GM12878 (cell line): ENCODE measurements around the gene GET3. TPM values are rescaled to one million over a fixed set of nuclear protein-coding genes. Genes with fewer than 3 reads are reported as not detected.

Source experiments
- ATAC-seq: fragments of 200-7000 bp; cut with Tn5 transposase; 3 replicates; pipeline ENCODE4 v1.9.1; 2020; ENCODE audit warnings: mild to moderate bottlenecking, moderate library complexity
- BruUV-seq: library from RNA; stranded (reverse); fragments of 400-500 nt; replicated peaks from 2 replicates; lab custom pipeline; 2021; lab: Mats Ljungman, UMichigan
- CTCF ChIA-PET: fragments of 300-600 bp; sonication (Branson Sonifier 250); formaldehyde crosslinking; extraction: SDS; loops from one replicate; lab custom pipeline; 2021; ENCODE audit warnings: inconsistent platforms; lab: Yijun Ruan, JAX
- POLR2A ChIA-PET: fragments of 350-600 bp; formaldehyde crosslinking; extraction: SDS; loops from one replicate; lab custom pipeline; 2021; ENCODE audit warnings: inconsistent platforms; lab: Charles Lee
- RAD21 ChIA-PET: fragments of 300-600 bp; sonication (Branson Sonifier 250); formaldehyde crosslinking; loops from one replicate; lab custom pipeline; 2023; ENCODE audit warnings: antibody characterized with exemption; ENCODE audit not compliant: unreplicated experiment; lab: Charles Lee
- SMC1A ChIA-PET: fragments of 300-600 bp; sonication (Branson Sonifier 250); formaldehyde crosslinking; loops from one replicate; lab custom pipeline; 2023; ENCODE audit not compliant: unreplicated experiment, uncharacterized antibody; lab: Charles Lee
- DNase-seq: peaks from one replicate; pipeline ENCODE4 v3.0.0-alpha.2; 2011; ENCODE audit warnings: low read depth, low spot score
- FAIRE-seq: peaks from 3 replicates; lab custom pipeline; 2011; peaks lifted over from hg19 to GRCh38; lab: Jason Lieb, UNC
- H2AFZ ChIP-seq: 2 replicates; pipeline ENCODE4 v1.6.0; 2011; ENCODE audit warnings: low read depth, low read length, control low read depth; ENCODE audit not compliant: control insufficient read depth
- H3K27ac ChIP-seq: 2 replicates; pipeline ENCODE4 v1.5.1; 2011; ENCODE audit warnings: control low read depth; ENCODE audit not compliant: control insufficient read depth, insufficient read depth
- H3K27me3 ChIP-seq, 2 experiments: replicated peaks in 1 of 2; 2 replicates each; pipeline versions ENCODE4 v1.6.0 to v1.6.1; 2011; ENCODE audit warnings: low read length in 1 of 2; ENCODE audit not compliant: control insufficient read depth in 2 of 2, insufficient read depth in 2 of 2
- H3K36me3 ChIP-seq, 2 experiments: 2 replicates each; pipeline ENCODE4 v1.5.1; 2011; ENCODE audit warnings: low read length in 1 of 2; ENCODE audit not compliant: control insufficient read depth in 2 of 2, insufficient read depth in 2 of 2
- H3K4me1 ChIP-seq: 2 replicates; pipeline ENCODE4 v1.6.1; 2011; ENCODE audit warnings: mild to moderate bottlenecking, low read length, moderate library complexity, mixed read lengths; ENCODE audit not compliant: control insufficient read depth, insufficient read depth
- H3K4me2 ChIP-seq: 2 replicates; pipeline ENCODE4 v1.6.0; 2011; ENCODE audit warnings: control low read depth; ENCODE audit not compliant: control insufficient read depth, insufficient read depth
- H3K4me3 ChIP-seq: fragments of 200-600 bp; sonication (generic); 2 replicates; pipeline ENCODE4 v1.5.1; 2016
- H3K79me2 ChIP-seq: 2 replicates; pipeline ENCODE4 v1.6.0; 2011; ENCODE audit warnings: low read length; ENCODE audit not compliant: control insufficient read depth, insufficient read depth
- H3K9ac ChIP-seq: 2 replicates; pipeline ENCODE4 v1.8.0; 2011; ENCODE audit warnings: low read length, control low read depth, mixed read lengths; ENCODE audit not compliant: control insufficient read depth, insufficient read depth
- H3K9me3 ChIP-seq: replicated peaks from 3 replicates; pipeline ENCODE4 v1.5.1; 2011; ENCODE audit warnings: mild to moderate bottlenecking, low read length; ENCODE audit not compliant: control insufficient read depth, insufficient read depth
- H4K20me1 ChIP-seq: 2 replicates; pipeline ENCODE4 v1.6.0; 2011; ENCODE audit not compliant: control insufficient read depth, insufficient read depth
- ATF3 ChIP-seq: IDR thresholded peaks from 2 replicates; pipeline ENCODE4 v1.6.1; 2011; ENCODE audit warnings: low read depth, mild to moderate bottlenecking, low read length, moderate library complexity, borderline replicate concordance; ENCODE audit errors: extremely low read depth
- BHLHE40 ChIP-seq, 2 experiments: fragments of 450-650 bp in 1 of 2; IDR thresholded peaks; 2 replicates each; pipeline ENCODE4 v1.6.1; 2011 to 2017; ENCODE audit warnings: low read depth in 2 of 2, borderline replicate concordance in 1 of 2, improper control_type of control experiment in 1 of 2, low read length in 1 of 2, mild to moderate bottlenecking in 1 of 2
- NRF1 ChIP-seq: conservative IDR thresholded peaks from 2 replicates; pipeline ENCODE4 v1.6.1; 2011; ENCODE audit warnings: mild to moderate bottlenecking, low read depth, low read length, improper control_type of control experiment
- PKNOX1 ChIP-seq: fragments of 450-650 bp; IDR thresholded peaks from 2 replicates; pipeline ENCODE4 v1.6.1; 2016; ENCODE audit warnings: mild to moderate bottlenecking
- RAD21 ChIP-seq: IDR thresholded peaks from 2 replicates; pipeline ENCODE4 v1.6.1; 2011; ENCODE audit warnings: mild to moderate bottlenecking, low read depth, low read length, moderate library complexity; ENCODE audit not compliant: insufficient read depth
- RB1 ChIP-seq: fragments of 450-650 bp; formaldehyde crosslinking; IDR thresholded peaks from 2 replicates; pipeline ENCODE4 v1.6.1; 2017; ENCODE audit warnings: mild to moderate bottlenecking, borderline replicate concordance
- SMC3 ChIP-seq: IDR thresholded peaks from 2 replicates; pipeline ENCODE4 v1.6.1; 2011; ENCODE audit warnings: low read length, improper control_type of control experiment, borderline replicate concordance
- TBL1XR1 ChIP-seq: IDR thresholded peaks from 2 replicates; pipeline ENCODE4 v1.6.1; 2012; ENCODE audit warnings: low read depth, low read length, improper control_type of control experiment
- TCF12 ChIP-seq: IDR thresholded peaks from 2 replicates; pipeline ENCODE4 v1.6.1; 2011; ENCODE audit warnings: low read depth, mild to moderate bottlenecking, low read length
- TCF3 ChIP-seq: IDR thresholded peaks from 2 replicates; pipeline ENCODE4 v1.6.1; 2012; ENCODE audit warnings: low read depth, mild to moderate bottlenecking, low read length, borderline replicate concordance; ENCODE audit not compliant: insufficient read depth
- ZNF592 ChIP-seq: fragments of 450-650 bp; IDR thresholded peaks from 2 replicates; pipeline ENCODE4 v1.6.1; 2017; ENCODE audit warnings: mild to moderate bottlenecking, moderate library complexity
- ZSCAN29 ChIP-seq: fragments of 450-650 bp; IDR thresholded peaks from 2 replicates; pipeline ENCODE4 v1.6.1; 2017; ENCODE audit warnings: mild to moderate bottlenecking, moderate library complexity
- WGBS: methylation state at CpG from one replicate; pipeline ENCODE4 v1.1.6; 2016; ENCODE audit warnings: low lambda C conversion rate; ENCODE audit not compliant: insufficient replicate concordance, insufficient coverage; ENCODE audit errors: missing lambda C conversion rate; 5-methylcytosine and 5-hydroxymethylcytosine counted together
- in situ Hi-C: fragments of 300-500 bp; cut with MboI; formaldehyde crosslinking; loops from 9 replicates; pipeline ENCODE4 v1.14.3; 2018; ENCODE audit warnings: mixed read lengths
- intact Hi-C: fragments of 100-400 bp; cut with micrococcal nuclease; formaldehyde crosslinking; loops from one replicate; pipeline ENCODE4 v1.14.2; 2022; ENCODE audit not compliant: unreplicated experiment
- polyA plus RNA-seq, 11 experiments: library from polyadenylated mRNA; depleted of rRNA in 4 of 11; unstranded in 6 of 11; stranded (reverse) in 5 of 11; fragments of >200 nt; fragmentation: Nextera tagmentation in 4 of 11; fragmentation: Illumina TruSeq in 1 of 11; extraction: Ambion mirVana in 4 of 11; extraction: Trizol in 1 of 11; gene quantifications; 1 replicate in 1 of 11; 2 replicates in 10 of 11; pipeline versions ENCODE4 v1.2.1 to v1.2.3, GENCODE V29; 2011 to 2016; ENCODE audit warnings: inconsistent platforms in 2 of 11, missing spikeins in 2 of 11, low read depth in 1 of 11
- total RNA-seq, 4 experiments: library from RNA; depleted of rRNA in 3 of 4; stranded (reverse); fragments of >200 nt in 3 of 4; fragmentation: Illumina TruSeq in 1 of 4; extraction: Trizol in 1 of 4; gene quantifications; 2 replicates each; pipeline versions ENCODE4 v1.2.1 to v1.2.3, GENCODE V29; 2013 to 2021
- TF ChIP-seq, protein P1 (sequence below), 3 experiments: IDR thresholded peaks in 2 of 3; conservative IDR thresholded peaks in 1 of 3; 2 replicates each; pipeline ENCODE4 v1.5.1; 2011; ENCODE audit warnings: low read depth in 3 of 3, low read length in 3 of 3, mild to moderate bottlenecking in 3 of 3, control low read depth in 2 of 3, moderate library complexity in 2 of 3, inconsistent platforms in 1 of 3, mixed read lengths in 1 of 3; ENCODE audit not compliant: control insufficient read depth in 2 of 3, insufficient read depth in 1 of 3; ENCODE audit errors: extremely low read depth in 1 of 3

Gene GET3
- total and polyA plus RNA-seq, 10 of the 15 experiments (the other 5 are each of a cell fraction or from before 2014, with no cell fraction given) = 14.5 to 144 (median 97.2) TPM

- peak overlapping the region; percentile 65; the same call in 1 of the 2 replicates for H2AFZ ChIP-seq
- BruUV-seq = no TSS peak
- H4K20me1 ChIP-seq = no peaks in the 10 kb centered on the region
- WGBS = 12% methylated on average over 50 of the region's 60 CpGs
- SMC1A ChIA-PET = interaction anchor here (0.6 to 1.7 kb wide), 8 partner anchors 21 to 90 kb away, joined by 3 to 6 read pairs (median 3); partner anchors contain the start of genes FBXW9 and GET3
- no peaks in the 10 kb centered on the region for H3K9me3 ChIP-seq
- ATAC-seq (peak; percentile 93), FAIRE-seq (peak; percentile 47), DNase-seq (no peak)
- H3K27ac ChIP-seq = no peak overlapping the region
- CTCF ChIA-PET = interaction anchor here (0.6 to 17.0 kb wide), 21 partner anchors 8 to 961 kb away, joined by 3 to 426 read pairs (median 5); partner anchors contain the start of genes DHPS, FBXW9, GET3 and JUNB
- no peaks in the 10 kb centered on the region for H3K79me2 ChIP-seq
- POLR2A ChIA-PET = interaction anchor here (0.6 kb wide), 1 partner anchor 141 kb away, joined by 3 read pairs; no protein-coding TSS in a partner anchor
- H3K27me3 ChIP-seq = peaks cover 0 to 2% of the 10 kb centered on the region in 2 experiments; a peak in 1 of 4 replicates
- no peaks in the 10 kb centered on the region for H3K4me1 ChIP-seq
- H3K9ac ChIP-seq = no peak overlapping the region
- RAD21 ChIA-PET = interaction anchor here (0.6 to 1.0 kb wide), 3 partner anchors 23 to 89 kb away, joined by 3 read pairs; partner anchors contain the start of gene TRIR
- intact Hi-C loops = loop anchor here (1.0 to 5.0 kb wide), 2 partner anchors 40 to 195 kb away; no protein-coding TSS in a partner anchor
- H3K4me2 ChIP-seq = peak overlapping the region; percentile 93
- peak overlapping the region; percentile 32; the same call in 1 of the 2 replicates for H3K4me3 ChIP-seq
- in situ Hi-C loops = no loop called here
- no peaks in the 10 kb centered on the region for H3K36me3 ChIP-seq
- TF ChIP-seq BHLHE40 (IDR thresholded peaks at IDR 0.05; ENCODE audit: borderline replicate concordance in 1 of 2, low read depth in 2 of 2, low read length in 1 of 2) (peak in 1 of 2 experiments; percentile 13; a peak in 1 of 4 replicates), ZNF592 (no peak), TCF12 (peak; percentile 68), RB1 (peak; percentile 22; the same call in 1 of the 2 replicates), RAD21 (peak; percentile 49), SMC3 (peak; percentile 71), PKNOX1 (no peak), TBL1XR1 (no peak), TCF3 (0 out of 2 replicates have a peak, but pooled peaks have one; percentile 59), ZSCAN29 (no peak), ATF3 (0 out of 2 replicates have a peak, but pooled peaks have one; percentile 10), NRF1 (0 out of 2 replicates have a peak, but pooled peaks have one; percentile 24)
- TF ChIP-seq, protein P1, sequence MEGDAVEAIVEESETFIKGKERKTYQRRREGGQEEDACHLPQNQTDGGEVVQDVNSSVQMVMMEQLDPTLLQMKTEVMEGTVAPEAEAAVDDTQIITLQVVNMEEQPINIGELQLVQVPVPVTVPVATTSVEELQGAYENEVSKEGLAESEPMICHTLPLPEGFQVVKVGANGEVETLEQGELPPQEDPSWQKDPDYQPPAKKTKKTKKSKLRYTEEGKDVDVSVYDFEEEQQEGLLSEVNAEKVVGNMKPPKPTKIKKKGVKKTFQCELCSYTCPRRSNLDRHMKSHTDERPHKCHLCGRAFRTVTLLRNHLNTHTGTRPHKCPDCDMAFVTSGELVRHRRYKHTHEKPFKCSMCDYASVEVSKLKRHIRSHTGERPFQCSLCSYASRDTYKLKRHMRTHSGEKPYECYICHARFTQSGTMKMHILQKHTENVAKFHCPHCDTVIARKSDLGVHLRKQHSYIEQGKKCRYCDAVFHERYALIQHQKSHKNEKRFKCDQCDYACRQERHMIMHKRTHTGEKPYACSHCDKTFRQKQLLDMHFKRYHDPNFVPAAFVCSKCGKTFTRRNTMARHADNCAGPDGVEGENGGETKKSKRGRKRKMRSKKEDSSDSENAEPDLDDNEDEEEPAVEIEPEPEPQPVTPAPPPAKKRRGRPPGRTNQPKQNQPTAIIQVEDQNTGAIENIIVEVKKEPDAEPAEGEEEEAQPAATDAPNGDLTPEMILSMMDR (IDR thresholded peaks at IDR 0.05 in 2 of 3, conservative IDR thresholded peaks at IDR 0.05 in 1 of 3; ENCODE audit: control insufficient read depth in 2 of 3, extremely low read depth in 1 of 3, insufficient read depth in 1 of 3, low read depth in 3 of 3, low read length in 3 of 3) = peak; percentile 82 to 91 (median 89)
Measured at GRCh38 chr19:12757544-12758274, 20.4 kb downstream of the GET3 start.
